HL-60 (cell line): ENCODE data around the gene TMTC1.

Experiments
- GABPA ChIP-seq: IDR thresholded peaks from 2 replicates; pipeline ENCODE4 v1.6.1; 2012; ENCODE audit warnings: low read depth
- POLR2AphosphoS5 ChIP-seq: IDR thresholded peaks from 2 replicates; pipeline ENCODE4 v1.6.1; 2012; ENCODE audit warnings: low read depth
- SPI1 ChIP-seq: IDR thresholded peaks from 2 replicates; pipeline ENCODE4 v1.6.1; 2012; ENCODE audit warnings: low read depth, mild to moderate bottlenecking, borderline replicate concordance
- TF ChIP-seq, protein P1 (sequence below): IDR thresholded peaks from one replicate; pipeline ENCODE4 v1.5.1; 2011; ENCODE audit warnings: low read length, control low read depth, inconsistent platforms; ENCODE audit not compliant: insufficient read depth
- TF ChIP-seq, protein P2 (sequence below): IDR thresholded peaks from 2 replicates; pipeline ENCODE4 v1.6.1; 2012; ENCODE audit warnings: low read depth; ENCODE audit not compliant: insufficient replicate concordance

DNA sequence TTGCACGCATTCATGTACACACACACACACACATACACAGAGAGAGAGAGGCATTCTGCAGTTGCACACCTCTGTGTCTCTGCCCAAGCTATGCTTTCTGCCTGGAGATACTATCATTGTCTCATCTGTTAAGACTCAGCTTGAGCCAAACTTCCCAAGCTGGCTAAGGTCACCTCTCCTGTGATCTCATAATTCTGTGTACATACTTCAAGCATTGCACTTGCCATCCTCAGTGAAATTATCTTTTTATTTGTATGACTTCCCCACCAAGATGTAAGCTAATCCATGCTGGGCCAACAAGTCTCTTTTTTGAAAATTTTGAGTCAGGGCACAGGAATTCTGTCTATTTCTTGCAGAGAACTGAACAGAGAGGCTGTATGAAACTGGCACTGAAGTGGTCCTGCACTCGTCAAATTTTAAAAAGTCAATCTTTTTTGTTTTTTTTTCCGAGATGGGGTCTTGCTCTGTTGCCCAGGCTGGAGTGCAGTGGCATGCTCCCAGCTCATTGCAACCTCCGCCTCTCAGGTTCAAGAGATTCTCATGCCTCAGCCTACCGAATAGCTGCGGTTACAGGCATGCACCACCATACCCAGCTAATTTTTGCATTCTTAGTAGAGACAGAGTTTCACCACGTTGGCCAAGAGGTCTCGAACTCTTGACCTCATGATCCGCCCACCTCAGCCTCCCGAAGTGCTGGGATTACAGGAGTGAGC, 44.3 kb downstream of the TMTC1 start:
- TF ChIP-seq GABPA (no peak), POLR2AphosphoS5 (no peak), SPI1 (no peak)
- TF ChIP-seq, protein P1, sequence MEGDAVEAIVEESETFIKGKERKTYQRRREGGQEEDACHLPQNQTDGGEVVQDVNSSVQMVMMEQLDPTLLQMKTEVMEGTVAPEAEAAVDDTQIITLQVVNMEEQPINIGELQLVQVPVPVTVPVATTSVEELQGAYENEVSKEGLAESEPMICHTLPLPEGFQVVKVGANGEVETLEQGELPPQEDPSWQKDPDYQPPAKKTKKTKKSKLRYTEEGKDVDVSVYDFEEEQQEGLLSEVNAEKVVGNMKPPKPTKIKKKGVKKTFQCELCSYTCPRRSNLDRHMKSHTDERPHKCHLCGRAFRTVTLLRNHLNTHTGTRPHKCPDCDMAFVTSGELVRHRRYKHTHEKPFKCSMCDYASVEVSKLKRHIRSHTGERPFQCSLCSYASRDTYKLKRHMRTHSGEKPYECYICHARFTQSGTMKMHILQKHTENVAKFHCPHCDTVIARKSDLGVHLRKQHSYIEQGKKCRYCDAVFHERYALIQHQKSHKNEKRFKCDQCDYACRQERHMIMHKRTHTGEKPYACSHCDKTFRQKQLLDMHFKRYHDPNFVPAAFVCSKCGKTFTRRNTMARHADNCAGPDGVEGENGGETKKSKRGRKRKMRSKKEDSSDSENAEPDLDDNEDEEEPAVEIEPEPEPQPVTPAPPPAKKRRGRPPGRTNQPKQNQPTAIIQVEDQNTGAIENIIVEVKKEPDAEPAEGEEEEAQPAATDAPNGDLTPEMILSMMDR: no peak
- TF ChIP-seq, protein P2, sequence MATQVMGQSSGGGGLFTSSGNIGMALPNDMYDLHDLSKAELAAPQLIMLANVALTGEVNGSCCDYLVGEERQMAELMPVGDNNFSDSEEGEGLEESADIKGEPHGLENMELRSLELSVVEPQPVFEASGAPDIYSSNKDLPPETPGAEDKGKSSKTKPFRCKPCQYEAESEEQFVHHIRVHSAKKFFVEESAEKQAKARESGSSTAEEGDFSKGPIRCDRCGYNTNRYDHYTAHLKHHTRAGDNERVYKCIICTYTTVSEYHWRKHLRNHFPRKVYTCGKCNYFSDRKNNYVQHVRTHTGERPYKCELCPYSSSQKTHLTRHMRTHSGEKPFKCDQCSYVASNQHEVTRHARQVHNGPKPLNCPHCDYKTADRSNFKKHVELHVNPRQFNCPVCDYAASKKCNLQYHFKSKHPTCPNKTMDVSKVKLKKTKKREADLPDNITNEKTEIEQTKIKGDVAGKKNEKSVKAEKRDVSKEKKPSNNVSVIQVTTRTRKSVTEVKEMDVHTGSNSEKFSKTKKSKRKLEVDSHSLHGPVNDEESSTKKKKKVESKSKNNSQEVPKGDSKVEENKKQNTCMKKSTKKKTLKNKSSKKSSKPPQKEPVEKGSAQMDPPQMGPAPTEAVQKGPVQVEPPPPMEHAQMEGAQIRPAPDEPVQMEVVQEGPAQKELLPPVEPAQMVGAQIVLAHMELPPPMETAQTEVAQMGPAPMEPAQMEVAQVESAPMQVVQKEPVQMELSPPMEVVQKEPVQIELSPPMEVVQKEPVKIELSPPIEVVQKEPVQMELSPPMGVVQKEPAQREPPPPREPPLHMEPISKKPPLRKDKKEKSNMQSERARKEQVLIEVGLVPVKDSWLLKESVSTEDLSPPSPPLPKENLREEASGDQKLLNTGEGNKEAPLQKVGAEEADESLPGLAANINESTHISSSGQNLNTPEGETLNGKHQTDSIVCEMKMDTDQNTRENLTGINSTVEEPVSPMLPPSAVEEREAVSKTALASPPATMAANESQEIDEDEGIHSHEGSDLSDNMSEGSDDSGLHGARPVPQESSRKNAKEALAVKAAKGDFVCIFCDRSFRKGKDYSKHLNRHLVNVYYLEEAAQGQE: no peak
